ENCODE data around the gene WDR1.

WDR1 gene

DNA sequence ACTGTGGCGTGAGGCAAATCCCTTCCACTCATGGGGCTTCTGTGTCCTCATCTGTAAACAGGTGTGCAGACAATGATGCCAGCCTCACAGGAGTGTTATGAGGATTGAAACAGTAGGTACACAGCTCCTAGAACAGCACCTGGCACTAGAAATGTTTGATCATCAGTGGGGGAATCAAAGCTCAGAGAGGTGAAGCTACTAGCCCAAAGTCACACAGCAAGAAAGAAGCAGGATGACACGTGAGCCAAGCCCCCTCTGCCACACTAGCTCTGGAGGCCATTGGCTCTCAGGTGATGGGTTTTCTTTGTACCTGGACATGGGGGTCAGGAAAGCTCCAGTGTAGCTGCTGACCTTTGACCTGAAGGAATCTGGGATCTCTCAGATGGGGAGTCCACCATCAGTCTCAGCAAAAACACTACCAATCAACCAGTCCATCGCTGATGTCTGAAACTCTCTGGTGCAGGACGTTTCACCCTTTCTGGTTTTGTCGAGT, 81.9 kb downstream of the WDR1 start:
- no peak for FAIRE-seq

DNA sequence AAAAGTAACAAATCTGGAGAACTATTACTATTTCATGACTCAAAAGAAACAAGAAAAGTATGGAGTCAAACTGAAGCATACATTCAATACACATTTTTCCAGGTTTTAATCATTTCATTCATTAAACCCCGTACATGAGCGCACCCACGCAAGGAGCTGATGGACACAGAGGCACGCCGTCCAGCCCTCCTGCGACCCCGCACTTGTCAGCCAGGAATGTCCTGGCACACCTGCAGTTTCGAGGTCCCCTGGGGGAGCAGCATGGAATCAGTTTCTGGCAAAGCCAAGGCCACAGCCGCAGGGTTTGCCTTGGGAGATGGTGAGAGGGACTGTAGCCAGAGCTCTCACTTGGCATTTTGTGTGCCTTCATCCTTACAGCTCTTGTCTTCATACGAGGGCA, 82.5 kb downstream of the WDR1 start:
- no peak for FAIRE-seq

DNA sequence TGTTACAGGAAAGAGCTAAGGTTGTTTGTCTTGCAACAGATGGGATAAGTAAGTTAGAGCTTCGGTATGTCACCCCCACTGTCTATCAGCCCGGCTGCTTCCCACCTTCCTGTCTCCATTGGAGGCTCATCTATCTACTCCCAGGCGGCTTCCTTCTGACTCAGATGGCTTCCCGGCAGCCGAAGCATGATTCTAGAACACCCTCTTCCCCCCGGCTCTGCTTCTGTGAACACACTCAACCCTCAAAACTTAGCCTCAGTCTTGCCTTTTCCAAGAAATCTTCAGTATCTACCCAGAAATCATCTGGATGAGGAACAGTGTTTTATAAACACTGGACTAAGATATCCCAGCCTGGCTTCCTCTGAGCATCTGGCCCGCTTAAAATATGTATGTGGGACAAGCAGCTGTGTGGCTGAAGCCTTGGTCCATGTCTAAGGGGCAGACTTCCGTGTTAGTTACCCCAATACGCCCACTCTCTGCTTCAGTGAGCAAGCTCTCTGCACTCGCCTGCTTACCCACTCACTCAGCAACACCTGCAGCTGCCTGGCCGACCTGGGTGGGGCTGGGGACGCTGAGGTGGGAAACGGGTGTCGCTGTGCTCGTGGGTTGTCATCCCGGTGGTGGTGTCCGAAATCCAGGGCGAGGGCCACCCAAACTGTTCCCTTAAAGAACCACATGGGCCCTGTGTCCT, 83.3 kb downstream of the WDR1 start:
- no peak for FAIRE-seq

DNA sequence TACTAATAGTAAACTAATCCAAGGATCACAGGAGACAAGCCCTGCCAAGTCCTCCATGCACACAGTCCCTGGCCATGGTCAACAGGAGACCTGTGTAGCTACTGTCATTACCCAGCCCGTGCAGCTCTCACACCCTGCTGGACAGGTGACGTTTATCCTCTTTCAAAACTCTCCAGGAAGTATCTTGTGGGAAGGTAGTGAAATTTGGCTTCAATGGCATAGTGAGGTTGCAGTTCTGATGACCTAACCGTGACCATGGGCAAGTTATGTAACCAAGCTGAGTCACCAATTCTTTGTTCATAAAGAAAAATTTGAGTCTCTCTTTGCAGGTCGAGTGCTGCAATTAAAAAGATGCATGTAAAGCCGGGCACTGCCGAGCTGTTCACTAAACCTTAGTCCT, 84.0 kb downstream of the WDR1 start:
- no peak for FAIRE-seq

DNA sequence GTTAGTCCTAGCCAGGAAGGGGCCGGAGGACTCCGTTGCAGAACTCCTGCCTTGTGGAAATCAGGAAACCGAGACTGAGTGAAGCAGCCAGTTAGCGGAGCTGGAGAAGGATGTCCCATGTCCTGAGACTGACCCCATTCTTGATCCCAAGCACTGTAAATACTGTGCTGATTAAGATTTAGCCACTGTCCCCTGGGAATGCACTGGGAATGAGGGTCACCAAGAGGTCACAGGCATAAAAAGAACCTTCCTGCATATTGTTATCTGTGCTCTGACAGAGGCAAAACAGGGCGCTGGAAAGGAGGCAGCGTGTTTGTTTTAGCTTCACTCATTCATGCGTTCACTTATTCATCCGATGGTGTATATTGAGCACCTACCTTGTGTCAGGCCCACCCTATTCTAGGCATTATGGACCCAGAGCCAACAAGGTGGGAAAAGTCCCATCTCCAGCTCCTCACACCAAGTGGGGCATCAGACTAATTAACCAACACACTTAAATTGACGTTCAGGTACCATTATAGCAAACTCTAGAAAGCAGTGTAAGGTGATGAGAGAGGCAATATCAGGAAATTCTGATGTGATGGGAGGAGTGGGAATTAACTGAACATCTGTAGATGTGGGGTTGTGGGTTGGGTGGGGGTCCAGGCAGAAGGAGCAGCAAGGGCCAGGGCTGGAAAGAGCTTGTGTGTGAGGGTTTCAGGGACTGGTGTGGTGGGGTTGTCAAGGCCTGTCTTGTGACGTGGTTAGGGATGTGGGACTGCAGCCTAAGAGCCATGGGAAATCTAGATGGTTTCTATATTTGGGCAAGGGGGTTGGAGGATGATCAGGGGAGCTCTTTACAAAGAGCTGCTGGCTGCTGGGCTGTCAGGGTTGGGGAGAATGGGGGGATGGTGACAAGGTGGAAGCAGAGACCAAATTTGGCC, 84.7 kb downstream of the WDR1 start:
- FAIRE-seq, result no peak

DNA sequence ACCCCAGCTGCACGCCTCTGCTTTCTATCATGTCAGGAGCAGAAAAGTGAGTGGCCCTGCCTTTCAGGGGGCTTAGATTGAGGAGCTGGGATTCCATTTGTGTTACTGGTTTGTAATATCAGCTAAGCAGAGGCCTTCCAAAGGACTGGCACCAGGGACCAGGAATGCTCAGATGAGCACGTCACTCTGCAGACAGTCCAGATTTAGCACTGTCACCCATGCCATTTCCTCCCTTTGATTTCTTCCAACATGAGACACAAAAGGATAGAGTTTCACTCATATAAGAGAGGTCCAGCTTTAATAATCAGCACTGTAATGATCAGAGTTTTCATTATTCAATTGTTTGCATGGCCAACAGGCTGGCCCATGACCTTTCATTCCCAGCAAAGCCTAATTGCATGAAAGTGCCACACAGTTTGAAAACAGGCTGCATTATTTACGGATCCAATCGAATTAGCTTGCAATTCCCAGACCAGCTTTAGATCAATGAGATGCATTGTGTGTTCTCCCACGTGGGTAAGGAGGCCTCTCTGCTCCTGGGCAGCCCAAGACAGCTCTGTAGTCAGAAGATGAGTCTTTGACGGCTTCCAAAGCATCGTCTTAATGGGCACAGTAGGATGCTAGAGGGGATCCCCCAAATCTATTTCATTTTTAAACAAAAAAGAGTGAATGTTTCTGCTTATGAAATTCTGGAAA, 85.5 kb downstream of the WDR1 start:
- FAIRE-seq, result no peak

- FAIRE-seq, result no peak
Observed at GRCh38 chr4:10029403-10029802, 87.2 kb downstream of the WDR1 start.

DNA sequence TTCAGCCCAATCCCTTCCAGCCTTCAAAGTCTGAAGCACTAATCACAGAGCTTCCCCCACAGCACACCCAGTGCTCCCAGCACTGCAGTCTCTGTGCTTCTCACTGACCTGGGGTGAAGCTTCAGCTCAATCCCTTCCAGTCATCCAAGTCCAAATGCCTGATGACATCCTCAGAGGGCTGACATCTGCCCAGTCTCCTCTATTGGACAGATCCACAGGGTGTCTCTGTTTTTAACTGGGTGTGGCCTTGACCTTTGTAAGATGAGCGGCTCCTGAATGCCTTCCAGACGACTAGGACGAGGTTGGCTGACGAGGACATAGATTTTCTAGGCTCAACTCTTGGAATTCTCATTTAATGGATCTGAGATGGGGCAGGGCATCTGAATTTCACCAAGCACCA, 87.7 kb downstream of the WDR1 start:
- FAIRE-seq, result no peak

GRCh38 chr4:10026485-10026884, 90.1 kb downstream of the WDR1 start:
- no peak for FAIRE-seq

GRCh38 chr4:10025230-10025806, 91.3 kb downstream of the WDR1 start:
- FAIRE-seq, result no peak
